DOHH2 (cell line): ENCODE data around the gene SLC39A11.

Experiments used
- H3F3A ChIP-seq: fragments of 200-600 bp; sonication (generic), shearing (Covaris generic); 2 replicates; pipeline ENCODE4 v1.6.0; 2016; ENCODE audit warnings: antibody characterized with exemption, mild to moderate bottlenecking; ENCODE audit not compliant: control insufficient read depth, insufficient read depth
- H3K27ac ChIP-seq: fragments of 200-600 bp; sonication (generic); 2 replicates; pipeline ENCODE4 v1.5.1; 2014; ENCODE audit warnings: low read depth, mild to moderate bottlenecking, low read length, moderate library complexity
- H3K27me3 ChIP-seq: fragments of 200-600 bp; sonication (generic); 2 replicates; pipeline ENCODE4 v1.6.1; 2014; ENCODE audit warnings: mild to moderate bottlenecking, low read length, mixed read lengths; ENCODE audit not compliant: control insufficient read depth
- H3K36me3 ChIP-seq: fragments of 200-600 bp; sonication (generic); 2 replicates; pipeline ENCODE4 v1.6.1; 2014; ENCODE audit warnings: mild to moderate bottlenecking, low read length, moderate library complexity, mixed read lengths; ENCODE audit not compliant: control insufficient read depth
- H3K4me1 ChIP-seq: fragments of 200-600 bp; sonication (generic); 2 replicates; pipeline ENCODE4 v1.6.1; 2014; ENCODE audit warnings: mild to moderate bottlenecking, low read length, mixed read lengths; ENCODE audit not compliant: control insufficient read depth
- H3K4me2 ChIP-seq: fragments of 200-600 bp; sonication (generic); 2 replicates; pipeline ENCODE4 v1.6.0; 2014; ENCODE audit warnings: mild to moderate bottlenecking, low read length, moderate library complexity
- H3K4me3 ChIP-seq: fragments of 200-600 bp; sonication (generic); 2 replicates; pipeline ENCODE4 v1.5.1; 2014; ENCODE audit warnings: mild to moderate bottlenecking, low read length, mixed read lengths
- H3K79me2 ChIP-seq: fragments of 200-600 bp; sonication (generic); 2 replicates; pipeline ENCODE4 v1.6.1; 2014; ENCODE audit warnings: mild to moderate bottlenecking, low read length, mixed read lengths; ENCODE audit not compliant: control insufficient read depth
- H3K9me2 ChIP-seq: fragments of 200-600 bp; sonication (generic); replicated peaks from 2 replicates; pipeline ENCODE4 v1.6.1; 2014; ENCODE audit warnings: mild to moderate bottlenecking, low read length, mixed read lengths; ENCODE audit not compliant: control insufficient read depth
- H3K9me3 ChIP-seq: fragments of 200-600 bp; sonication (generic); 2 replicates; pipeline ENCODE4 v1.6.1; 2014; ENCODE audit warnings: antibody characterized with exemption, low read length, mixed read lengths; ENCODE audit not compliant: control insufficient read depth, insufficient read depth
- H4K20me1 ChIP-seq: fragments of 200-600 bp; sonication (generic); 2 replicates; pipeline ENCODE4 v1.6.0; 2014; ENCODE audit warnings: low read depth, mild to moderate bottlenecking, antibody characterized with exemption, low read length, moderate library complexity; ENCODE audit not compliant: control insufficient read depth, insufficient read depth
- CTCF ChIP-seq: fragments of 200-600 bp; sonication (generic); IDR thresholded peaks from one replicate; pipeline ENCODE4 v1.5.1; 2014; ENCODE audit warnings: antibody characterized with exemption, mild to moderate bottlenecking, low read depth, low read length; ENCODE audit not compliant: poor library complexity, severe bottlenecking
- EZH2phosphoT487 ChIP-seq: fragments of 200-600 bp; sonication (generic); IDR thresholded peaks from 2 replicates; pipeline ENCODE4 v1.6.1; 2017; ENCODE audit warnings: borderline replicate concordance, mild to moderate bottlenecking, antibody characterized with exemption, low read length, moderate library complexity, mixed read lengths

The SLC39A11 gene

GRCh38 chr17:72754513-72754912, 338.0 kb downstream of the SLC39A11 start:
- no peaks in the 10 kb centered on the region for H3K4me1 ChIP-seq
- no peaks in the 10 kb centered on the region for H3K27me3 ChIP-seq
- no peaks in the 10 kb centered on the region for H3K79me2 ChIP-seq
- H3K9me2 ChIP-seq = no peaks in the 10 kb centered on the region
- H3K4me2 ChIP-seq = no peak overlapping the region
- H3F3A ChIP-seq = no peaks in the 10 kb centered on the region
- H3K9me3 ChIP-seq = no peaks in the 10 kb centered on the region
- H3K4me3 ChIP-seq = no peak overlapping the region
- no peaks in the 10 kb centered on the region for H3K36me3 ChIP-seq
- TF ChIP-seq EZH2phosphoT487 = no peak
- no peak for TF ChIP-seq CTCF
- no peaks in the 10 kb centered on the region for H4K20me1 ChIP-seq
- no peak overlapping the region for H3K27ac ChIP-seq

GRCh38 chr17:72751746-72752145, 340.7 kb downstream of the SLC39A11 start:
- Histone ChIP-seq H3K9me2 (no peaks in the 10 kb centered on the region), H3K4me1 (no peaks in the 10 kb centered on the region), H3K27me3 (no peaks in the 10 kb centered on the region), H3F3A (no peaks in the 10 kb centered on the region), H3K27ac (no peak overlapping the region), H3K36me3 (no peaks in the 10 kb centered on the region), H3K9me3 (no peaks in the 10 kb centered on the region), H4K20me1 (no peaks in the 10 kb centered on the region), H3K79me2 (no peaks in the 10 kb centered on the region), H3K4me2 (no peak overlapping the region), H3K4me3 (no peak overlapping the region)
- TF ChIP-seq CTCF (no peak), EZH2phosphoT487 (no peak)

- no peaks in the 10 kb centered on the region for H3K36me3 ChIP-seq
- H3K4me2 ChIP-seq = no peak overlapping the region
- H3K4me3 ChIP-seq = no peak overlapping the region
- H3K79me2 ChIP-seq = no peaks in the 10 kb centered on the region
- no peak for TF ChIP-seq EZH2phosphoT487
- TF ChIP-seq CTCF = no peak
- H3K9me2 ChIP-seq = no peaks in the 10 kb centered on the region
- H3K9me3 ChIP-seq = no peaks in the 10 kb centered on the region
- H3K27ac ChIP-seq = no peak overlapping the region
- H3F3A ChIP-seq = no peaks in the 10 kb centered on the region
- no peaks in the 10 kb centered on the region for H4K20me1 ChIP-seq
- H3K27me3 ChIP-seq = no peaks in the 10 kb centered on the region
- no peaks in the 10 kb centered on the region for H3K4me1 ChIP-seq
These were observed 343.3 kb downstream of the SLC39A11 start for GRCh38 chr17:72749119-72749572.
